GM03348 (cell line): ENCODE results near the gene CIAPIN1.
"Not testable (repeated sequence)": the region's sequence is repeated elsewhere in the genome, so short reads cannot be mapped to it uniquely, and the experiment has no call there.

Experiments
- DNase-seq: peaks from one replicate; pipeline ENCODE4 v3.0.0; 2012; ENCODE audit warnings: low spot score

CIAPIN1 gene

DNA sequence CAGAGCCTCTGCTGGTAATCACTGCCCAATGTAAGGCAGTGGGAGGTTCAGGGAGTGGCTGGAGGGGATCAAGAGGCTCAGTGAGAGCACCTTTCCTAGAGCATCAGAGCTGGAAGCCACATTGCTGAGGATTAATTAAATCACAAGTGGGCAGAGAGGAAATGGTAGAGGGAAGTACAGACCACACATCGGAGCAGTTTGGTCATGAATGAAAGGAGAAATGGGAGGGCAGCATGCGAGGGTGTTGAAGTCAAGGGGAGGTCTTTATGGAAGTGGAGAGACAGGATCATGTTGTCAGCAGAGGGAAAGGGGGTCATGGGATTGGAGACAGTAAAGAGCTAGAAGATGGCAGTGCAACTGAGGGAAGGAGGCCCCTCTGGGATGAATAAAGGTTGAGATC, 40.3 kb downstream of the CIAPIN1 start:
- DNase-seq = no peak

DNA sequence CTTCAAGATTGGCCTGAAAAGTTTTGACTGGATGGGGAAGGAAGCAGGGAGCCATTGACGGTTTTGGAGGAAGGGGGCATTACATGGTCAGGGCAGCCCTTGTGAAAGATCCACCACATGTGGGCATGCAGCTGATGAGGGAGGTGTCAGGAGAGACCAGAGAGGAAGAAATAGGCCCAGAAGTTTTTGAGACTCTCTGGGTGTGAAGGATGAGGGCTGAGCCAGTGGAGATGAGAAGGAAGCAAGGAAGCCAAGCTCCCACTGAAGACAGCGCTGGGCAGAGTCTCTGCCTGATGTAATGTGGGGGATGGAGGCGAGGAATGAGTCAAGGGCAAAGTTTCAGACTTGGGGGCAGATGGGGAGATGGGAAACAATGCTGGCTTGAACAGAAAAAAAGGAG, 42.1 kb downstream of the CIAPIN1 start:
- no peak for DNase-seq

DNA sequence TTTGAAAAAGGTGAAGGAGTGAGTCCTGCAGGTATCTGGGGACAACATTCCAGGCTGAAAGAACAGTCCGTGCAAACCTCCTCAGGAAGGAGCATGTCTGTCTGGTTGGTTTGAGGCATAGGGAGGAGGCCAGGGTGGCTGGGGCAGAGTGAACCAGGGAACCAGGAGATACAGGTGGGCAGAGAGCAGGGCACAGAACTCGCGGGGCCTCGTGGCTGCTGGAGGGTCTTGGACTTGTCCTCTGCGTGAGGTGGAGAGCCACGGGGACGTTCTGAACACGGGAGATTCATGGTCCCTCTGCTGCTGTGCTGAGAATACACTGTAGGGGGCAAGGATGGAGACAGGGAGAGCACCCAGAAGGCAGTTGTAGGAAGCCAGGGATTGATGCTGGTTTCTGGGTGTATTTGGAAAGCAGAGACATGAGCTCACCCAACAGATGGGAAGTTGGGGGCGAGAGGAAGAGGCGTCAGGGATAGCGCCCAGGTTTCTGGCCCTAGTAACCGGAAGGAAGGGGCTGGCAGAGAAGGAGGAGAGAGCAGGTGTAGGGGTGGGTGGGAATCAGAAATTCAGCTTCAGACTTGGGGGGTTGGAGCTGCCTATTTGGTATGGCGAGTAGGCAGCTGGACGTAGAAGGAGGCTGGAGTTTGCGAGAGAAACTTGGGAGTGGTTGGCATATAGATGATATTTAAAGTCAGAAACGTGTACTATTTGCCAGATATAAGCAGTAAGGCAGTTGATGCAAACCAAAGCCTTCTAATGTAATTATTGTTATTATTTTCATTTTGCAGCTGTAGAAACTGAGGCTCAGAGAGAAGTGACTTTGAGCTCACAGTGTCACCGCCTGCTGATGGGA, 43.0 kb downstream of the CIAPIN1 start, which contains the start of gene CCL17:
CCL17 (plus strand) TSS at position 803 of the 853 bp plus-strand sequence. CDS start 9,166 bp downstream, outside the sequence.
- DNase-seq = no peak

DNA sequence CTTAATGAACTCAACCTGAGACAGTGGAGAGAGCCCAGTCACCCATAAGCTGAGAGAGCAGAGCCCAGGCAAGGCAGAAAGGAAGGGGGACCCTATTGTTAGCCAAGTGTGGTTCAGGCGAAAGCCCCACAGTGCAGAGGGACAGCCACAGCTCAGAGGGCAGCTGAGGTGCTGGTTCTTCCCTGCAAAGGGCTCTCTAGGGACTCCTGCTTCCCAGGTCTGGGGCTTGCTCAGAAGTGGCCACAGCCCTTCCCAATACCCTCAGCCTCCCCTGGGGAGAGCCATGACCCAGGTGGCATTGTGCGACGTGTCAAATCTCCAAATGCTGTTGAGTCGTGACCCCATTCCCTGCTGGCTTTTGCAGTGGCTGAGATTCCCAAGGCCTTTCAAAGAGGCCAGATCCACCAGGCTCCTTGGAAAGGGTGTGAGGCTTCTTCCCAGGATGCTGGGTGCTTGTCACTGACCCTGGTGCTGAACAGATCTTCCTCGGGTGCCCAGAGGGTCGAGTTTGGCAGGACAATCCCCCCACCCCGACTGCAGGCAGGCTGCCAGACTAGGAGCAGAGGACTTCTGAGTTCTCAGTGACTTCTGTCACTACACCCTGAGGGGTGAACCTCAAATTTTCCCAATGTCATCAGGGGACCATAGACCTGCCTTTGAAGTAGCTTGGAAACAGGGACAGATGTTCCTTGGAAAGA, 45.1 kb downstream of the CIAPIN1 start:
- DNase-seq = no peak

DNA sequence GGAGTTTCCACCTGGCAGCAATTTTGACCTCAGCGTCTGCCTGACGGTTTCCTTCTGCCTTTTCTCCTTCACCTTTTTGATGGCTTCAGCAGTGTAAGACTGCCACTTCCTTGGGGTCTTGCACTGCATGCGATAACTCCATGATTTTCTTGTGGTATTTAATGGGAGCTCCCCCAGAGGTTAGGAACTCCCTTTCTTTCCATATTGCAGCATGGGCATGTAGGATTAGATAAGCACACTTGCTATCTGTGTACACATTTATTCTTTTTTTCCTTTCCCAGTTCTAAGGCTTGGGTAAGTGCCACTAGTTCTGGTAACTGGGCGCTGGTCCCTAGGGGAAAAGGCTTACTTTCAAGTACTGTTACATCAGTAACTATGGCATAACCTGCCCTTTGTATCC, 49.7 kb downstream of the CIAPIN1 start:
- DNase-seq = not testable (repeated sequence)

DNA sequence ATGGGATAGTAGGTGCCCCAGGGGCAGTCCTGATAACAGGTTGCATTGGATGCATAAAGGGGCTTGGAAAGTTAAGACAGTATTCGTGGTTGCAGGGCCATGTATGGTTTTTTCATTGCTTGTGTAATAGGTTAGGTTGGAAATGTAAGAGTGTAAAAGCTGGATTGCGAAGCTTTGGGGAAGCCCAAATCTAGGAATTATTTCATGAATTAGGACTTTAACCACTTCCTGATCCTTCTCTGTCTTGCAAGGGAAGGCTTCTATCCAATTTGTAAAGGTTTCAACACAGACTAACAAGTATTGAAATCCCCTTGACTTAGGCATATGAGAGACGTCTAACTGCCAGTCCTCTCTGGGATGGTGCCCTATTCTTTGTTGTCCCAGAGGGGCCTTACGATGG, 50.4 kb downstream of the CIAPIN1 start:
- DNase-seq = no peak

DNA sequence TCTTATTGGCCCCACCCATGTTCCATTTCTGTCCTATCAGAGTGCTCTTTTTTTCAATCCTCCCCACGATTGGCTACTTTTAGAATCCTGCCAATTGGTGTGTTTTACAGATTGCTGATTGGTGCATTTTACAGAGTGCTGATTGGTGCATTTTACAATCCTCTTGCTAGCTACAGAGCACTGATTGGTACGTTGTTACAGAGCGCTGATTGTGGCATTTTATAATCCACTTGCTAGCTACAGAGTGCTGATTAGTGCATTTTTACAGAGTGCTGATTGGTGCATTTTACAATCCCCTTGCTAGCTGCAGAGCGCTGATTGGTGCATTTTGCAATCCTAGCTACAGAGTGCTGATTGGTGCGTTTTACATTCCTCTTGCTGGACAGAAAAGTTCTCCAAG, 52.2 kb downstream of the CIAPIN1 start:
- no peak for DNase-seq

DNA sequence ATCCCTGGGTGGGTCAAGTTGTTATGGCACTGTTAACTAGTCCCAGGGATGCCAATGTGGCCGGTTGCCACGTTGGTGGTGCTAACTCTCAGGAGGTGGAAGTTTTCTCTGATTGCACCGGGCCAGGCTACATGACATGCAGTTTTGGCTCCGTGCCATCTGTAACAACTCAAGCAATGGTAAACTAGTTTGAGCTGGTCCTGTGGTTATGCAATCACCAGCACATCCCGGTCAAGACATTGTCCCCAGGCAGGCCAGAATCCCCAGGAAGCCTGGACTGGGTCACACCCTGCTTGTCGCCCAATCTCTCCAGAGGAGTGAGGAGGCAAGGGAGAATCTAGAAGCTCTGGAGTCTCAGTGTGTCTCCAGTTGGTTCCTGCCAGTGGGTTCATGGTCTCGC, 52.7 kb downstream of the CIAPIN1 start:
- DNase-seq = no peak

DNA sequence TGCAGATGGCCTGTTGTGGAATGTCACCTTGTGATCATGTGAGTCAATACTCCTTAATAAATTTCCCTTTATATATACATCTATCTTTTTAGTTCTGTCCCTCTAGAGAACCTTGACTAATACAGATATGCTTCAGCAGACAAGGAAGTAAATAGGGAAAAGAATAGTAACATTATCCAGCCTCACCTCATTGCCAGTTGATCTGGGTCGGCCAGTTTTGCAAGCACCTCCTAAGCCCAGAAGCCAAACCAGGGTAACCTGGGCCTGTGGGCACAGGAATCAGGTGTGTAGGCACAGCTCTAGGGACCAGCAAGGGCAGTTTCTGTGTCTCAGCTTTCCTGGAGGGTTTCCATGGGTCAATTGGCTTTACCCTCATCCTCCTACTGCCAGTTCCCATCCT, 54.5 kb downstream of the CIAPIN1 start:
- no peak for DNase-seq

DNA sequence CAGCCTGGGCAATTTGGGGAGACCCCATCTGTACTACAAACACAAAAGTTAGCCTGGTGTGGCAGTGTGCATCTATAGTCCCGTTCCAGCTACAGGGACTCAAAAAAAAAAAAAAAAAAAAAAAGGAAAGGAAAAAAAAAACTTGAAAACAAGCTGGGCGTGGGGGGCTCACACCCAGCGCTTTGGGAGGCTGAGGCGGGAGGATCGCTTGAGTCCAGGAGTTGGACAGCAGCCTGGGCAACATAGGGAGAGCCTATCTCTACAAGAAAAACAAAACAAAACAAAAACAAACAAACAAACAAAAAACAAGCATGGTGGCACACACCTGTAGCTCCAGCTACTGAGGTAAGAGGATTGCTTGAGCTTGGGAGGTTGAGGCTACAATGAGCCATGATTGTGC, 55.5 kb downstream of the CIAPIN1 start:
- no peak for DNase-seq

DNA sequence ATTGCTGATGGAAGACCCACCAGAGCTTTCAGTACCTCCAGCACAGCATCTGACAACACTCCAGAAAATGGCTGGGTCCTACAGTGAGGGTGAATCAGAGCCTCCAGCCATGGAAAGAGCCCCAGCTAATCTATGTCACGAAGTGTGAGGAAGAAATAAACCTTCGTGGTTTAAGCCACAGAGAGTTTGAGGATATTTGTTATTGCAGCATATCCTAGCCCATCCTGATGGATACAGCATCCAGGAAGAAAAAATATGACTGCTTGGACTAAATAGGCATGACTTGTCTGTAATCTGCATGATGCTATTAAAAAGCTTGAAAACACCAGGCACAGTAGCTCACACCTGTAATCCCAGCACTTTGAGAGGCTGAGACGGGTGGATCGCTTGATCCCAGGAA, 55.9 kb downstream of the CIAPIN1 start:
- no peak for DNase-seq

DNA sequence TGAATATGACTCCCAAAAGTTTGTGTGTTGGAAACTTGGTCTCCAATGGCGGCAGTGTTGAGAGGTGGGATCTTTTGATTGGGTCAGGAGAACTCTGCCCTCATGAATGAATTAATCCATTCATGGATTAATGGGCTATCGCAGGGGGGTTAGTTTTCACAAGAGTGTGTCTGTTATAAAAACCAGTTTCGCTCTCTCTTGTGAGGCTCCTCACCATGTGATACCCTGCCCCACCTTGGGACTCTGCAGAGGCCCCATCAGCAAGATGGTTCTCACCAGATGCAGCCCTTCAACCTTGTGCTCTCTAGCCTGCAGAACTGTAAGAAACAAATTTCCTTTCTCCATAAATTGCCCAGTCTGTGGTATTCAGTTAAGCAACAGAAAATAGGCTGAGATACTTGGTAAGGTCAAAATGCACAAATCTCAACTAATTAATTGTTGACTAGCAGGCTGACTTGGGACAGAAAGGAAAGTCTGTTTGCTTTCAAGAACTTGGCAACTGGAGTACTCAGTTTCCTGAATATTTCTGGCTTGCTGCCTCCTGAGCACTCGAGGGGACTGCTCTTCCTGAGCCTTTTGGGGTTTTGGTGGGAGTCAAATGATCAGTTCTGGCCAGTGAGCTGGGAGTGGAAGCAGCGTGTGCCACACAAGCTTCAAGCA, 56.4 kb downstream of the CIAPIN1 start:
- DNase-seq = no peak

DNA sequence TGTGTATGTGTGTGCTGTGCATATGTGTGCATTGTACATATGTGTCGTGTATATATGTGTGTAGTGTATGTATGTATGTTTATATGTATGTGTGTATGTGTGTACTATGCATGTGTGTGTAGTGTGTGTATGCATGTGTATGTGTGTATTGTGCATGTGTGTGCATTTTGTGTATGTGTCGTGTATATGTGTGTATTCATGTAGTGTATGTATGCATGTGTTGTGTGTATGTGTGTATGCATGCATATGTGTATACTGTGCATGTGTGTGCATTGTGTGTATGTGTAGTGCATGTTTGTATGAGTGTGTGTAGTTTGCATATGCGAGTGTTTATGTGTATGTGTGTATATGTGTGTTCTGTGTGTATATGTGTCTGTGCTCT, 58.1 kb downstream of the CIAPIN1 start:
- DNase-seq = no peak

DNA sequence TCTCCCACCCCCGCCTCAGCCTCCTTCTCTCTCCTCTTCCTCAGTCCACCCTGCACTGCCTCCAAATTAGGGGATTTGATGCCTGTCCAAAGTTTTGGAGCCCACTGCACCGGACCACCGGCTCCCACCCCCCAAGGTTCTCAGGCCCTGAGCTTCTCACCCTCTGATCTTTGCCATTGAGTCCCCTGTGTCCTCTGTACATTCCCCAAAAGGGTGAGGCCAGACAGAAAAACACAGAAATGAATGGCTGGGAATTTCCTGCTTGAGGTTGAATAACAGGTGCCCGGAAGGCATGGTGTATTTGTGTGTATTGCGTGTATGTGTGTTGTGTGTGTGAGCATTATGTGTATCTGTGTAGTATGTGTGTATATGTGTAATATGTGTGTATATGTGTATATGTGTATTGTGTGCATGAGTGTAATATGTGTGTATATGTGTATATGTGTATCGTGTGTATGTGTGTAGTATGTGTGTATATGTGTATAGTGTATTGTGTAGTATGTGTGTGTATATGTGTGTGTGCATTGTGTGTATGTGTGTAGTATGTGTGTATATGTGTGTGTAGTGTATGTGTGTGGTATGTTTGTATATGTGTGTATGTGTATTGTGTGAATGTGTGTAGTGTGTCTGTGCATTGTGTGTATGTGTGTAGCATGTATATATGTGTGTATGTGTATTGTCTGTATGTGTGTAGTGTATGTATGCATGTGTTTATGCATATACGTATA, 58.7 kb downstream of the CIAPIN1 start:
- DNase-seq = no peak

DNA sequence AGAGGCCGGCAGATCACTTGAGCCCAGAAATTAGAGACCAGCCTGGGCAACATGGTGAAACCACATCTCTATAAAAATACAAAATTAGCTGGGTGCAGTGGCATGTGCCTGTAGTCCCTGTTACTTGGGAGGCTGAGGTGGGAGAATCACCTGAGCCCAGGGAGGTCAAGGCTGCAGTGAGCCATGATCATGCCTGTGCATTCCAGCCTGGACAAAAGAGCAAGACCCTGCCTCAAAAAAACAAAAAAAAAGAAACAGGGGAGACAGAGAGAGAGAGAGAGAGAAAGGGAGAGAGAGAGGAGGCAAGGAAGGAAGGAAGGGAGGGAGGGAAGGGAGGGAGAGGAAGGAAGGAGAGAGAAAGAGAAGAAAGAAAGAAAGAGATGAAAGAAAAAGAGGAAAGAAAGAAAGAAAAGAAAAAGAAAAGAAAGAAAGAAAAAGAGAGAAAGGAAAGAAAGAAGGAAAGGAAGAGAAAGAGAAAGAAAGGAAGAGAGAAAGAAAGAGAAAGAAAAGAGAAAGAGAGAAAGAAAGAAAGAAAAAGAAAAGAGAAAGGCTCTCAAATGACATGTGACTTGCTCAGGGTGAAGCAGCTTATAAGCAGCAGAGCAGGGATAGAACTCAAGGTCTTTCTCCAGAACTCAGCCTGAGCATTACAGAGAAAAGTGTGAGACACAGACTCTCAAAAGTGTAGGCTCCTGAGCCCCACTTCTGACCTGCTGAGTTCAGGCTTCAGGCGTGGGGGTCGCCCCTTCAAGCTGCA, 59.4 kb downstream of the CIAPIN1 start:
- no peak for DNase-seq

DNA sequence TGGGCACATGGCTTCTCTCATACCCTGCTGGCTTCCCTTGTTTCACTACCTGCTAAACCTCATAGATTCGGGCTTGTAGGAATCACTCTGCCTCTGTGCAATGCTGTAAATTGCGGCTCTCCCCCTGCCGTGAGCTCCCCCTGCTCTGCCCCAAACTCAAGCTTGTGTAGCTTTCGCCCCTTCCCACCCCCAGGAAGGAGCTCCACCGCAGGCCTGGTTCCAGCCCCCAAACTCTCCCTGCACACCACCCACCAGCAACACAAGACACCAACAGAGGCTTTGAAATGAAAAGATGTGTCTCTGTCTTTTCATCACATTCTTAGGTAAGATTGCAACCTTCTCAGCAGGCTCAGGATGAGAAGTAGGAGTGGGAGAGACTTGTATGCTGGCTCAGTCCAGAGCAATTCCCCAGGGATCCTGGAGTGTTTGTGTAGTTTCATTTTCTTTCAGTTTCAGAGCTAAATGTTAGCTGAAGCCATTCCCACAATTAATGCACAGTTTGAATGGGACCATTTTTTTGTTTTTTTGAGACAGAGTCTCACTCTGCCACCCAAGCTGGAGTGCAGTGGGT, 60.7 kb downstream of the CIAPIN1 start:
- peak; percentile 55 for DNase-seq

DNA sequence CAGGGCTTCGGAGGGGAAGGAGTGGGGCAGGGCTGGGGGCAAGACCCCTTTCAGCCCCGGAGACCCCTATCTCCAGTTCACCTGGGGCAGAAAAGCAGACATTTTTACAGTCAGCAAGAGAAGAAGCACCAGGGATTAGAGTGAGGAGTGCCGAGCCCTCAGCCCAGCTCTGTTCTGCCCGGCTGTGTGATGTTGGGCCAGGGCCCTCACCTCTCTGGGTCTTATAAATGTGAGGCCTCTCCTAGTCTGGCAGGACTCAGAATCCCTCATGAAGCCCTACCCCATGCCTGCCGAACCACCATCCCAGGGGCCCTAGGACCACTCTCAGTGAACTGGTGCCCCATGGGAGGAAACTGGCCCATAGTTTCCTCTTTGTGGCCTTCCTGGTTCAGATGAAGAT, 62.1 kb downstream of the CIAPIN1 start:
- DNase-seq = no peak

DNA sequence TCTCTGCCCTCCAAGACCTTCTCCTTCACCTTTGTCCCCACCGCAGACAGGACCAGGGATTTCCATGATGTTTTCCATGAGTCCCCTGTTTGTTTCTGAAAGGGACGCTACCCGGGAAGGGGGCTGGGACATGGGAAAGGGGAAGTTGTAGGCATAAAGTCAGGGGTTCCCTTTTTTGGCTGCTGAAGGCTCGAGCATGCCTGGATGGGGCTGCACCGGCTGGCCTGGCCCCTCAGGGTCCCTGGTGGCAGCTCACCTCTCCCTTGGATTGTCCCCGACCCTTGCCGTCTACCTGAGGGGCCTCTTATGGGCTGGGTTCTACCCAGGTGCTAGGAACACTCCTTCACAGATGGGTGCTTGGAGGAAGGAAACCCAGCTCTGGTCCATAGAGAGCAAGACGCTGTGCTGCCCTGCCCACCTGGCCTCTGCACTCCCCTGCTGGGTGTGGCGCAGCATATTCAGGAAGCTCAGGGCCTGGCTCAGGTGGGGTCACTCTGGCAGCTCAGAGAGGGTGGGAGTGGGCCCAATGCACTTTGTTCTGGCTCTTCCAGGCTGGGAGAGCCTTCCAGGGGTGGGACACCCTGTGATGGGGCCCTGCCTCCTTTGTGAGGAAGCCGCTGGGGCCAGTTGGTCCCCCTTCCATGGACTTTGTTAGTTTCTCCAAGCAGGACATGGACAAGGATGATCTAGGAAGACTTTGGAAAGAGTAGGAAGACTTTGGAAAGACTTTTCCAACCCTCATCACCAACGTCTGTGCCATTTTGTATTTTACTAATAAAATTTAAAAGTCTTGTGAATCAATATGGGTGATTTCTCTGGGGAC, 62.7 kb downstream of the CIAPIN1 start:
- no peak for DNase-seq

DNA sequence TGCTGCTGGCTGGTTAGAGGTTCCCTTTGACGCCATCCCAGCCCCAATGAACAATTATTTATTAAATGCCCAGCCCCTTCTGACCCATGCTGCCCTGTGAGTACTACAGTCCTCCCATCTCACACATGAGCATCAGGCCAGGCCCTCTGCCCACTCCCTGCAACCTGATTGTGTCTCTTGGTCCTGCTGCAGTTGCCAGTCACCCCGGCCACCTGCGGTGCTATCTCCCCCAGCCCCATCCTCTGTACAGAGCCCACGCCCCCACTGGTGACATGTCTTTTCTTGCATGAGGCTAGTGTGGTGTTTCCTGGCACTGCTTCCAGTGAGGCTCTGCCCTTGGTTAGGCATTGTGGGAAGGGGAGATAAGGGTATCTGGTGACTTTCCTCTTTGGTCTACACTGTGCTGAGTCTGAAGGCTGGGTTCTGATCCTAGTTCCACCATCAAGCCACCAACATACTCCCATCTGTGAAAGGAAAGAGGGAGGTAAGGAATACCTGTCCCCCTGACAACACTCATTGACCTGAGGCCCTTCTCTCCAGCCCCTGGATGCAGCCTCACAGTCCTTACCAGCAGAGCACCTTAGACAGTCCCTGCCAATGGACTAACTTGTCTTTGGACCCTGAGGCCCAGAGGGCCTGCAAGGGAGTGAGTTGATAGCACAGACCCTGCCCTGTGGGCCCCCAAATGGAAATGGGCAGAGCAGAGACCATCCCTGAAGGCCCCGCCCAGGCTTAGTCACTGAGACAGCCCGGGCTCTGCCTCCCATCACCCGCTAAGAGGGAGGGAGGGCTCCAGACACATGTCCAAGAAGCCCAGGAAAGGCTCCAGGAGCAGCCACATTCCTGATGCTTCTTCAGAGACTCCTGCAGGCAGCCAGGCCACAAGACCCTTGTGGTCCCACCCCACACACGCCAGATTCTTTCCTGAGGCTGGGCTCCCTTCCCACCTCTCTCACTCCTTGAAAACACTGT, 63.6 kb downstream of the CIAPIN1 start:
- DNase-seq = peak; percentile 53
